Vagina (tissue), 2 donors: ENCODE measurements around the gene ASTN2.

Experiments used
- POLR2A ChIP-seq, 2 donors: fragments of 450-650 bp; IDR thresholded peaks; one replicate each; pipeline ENCODE4 v1.6.1; 2017; ENCODE audit warnings: antibody characterized with exemption in 2 of 2, mild to moderate bottlenecking in 2 of 2, moderate library complexity in 2 of 2
- TF ChIP-seq, protein P1 (sequence below), 3 experiments: fragments of 450-650 bp in 2 of 3; fragments of 200-600 bp in 1 of 3; sonication (generic) in 1 of 3; IDR thresholded peaks; one replicate each; pipeline ENCODE4 v1.5.1; 2017 to 2019; ENCODE audit warnings: antibody characterized with exemption in 3 of 3, mild to moderate bottlenecking in 2 of 3, moderate library complexity in 2 of 3

DNA sequence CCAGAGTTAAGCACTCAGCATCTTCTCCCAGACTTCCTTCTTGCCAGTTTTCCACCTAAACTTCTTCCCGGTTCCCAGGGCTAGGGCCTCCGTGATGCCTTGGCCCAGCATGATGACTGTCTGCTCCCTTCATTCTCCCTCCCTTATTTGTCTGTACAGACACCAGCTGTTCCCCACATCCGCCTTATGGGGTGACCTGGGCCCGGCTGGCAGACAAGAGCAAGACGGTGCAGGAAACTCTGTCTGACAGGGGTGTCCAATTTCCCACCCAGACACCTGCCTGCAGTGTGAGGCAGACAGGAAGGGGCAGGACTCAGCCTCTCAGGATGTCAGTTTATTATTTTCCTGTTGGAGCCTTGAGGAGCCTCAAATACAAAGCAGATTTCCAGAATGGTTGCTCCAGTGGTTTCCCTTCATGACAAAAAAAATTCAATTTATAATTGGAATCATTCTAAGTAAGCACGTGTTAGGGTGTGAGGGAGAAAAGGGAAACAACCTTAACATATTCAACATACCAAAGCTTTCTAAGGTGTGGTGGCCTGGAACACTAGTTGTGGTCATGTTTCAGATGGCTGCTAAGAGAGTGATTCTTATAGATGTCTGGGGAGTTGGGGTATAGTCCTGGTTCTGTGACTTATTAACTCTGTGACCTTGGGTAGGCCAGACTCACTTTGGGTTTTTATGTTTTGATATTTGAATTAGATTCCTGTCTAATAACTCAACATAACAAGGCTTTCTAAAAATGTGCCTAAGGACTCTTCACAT, 1026.7 kb downstream of the ASTN2 start:
- TF ChIP-seq, protein P1, sequence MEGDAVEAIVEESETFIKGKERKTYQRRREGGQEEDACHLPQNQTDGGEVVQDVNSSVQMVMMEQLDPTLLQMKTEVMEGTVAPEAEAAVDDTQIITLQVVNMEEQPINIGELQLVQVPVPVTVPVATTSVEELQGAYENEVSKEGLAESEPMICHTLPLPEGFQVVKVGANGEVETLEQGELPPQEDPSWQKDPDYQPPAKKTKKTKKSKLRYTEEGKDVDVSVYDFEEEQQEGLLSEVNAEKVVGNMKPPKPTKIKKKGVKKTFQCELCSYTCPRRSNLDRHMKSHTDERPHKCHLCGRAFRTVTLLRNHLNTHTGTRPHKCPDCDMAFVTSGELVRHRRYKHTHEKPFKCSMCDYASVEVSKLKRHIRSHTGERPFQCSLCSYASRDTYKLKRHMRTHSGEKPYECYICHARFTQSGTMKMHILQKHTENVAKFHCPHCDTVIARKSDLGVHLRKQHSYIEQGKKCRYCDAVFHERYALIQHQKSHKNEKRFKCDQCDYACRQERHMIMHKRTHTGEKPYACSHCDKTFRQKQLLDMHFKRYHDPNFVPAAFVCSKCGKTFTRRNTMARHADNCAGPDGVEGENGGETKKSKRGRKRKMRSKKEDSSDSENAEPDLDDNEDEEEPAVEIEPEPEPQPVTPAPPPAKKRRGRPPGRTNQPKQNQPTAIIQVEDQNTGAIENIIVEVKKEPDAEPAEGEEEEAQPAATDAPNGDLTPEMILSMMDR (IDR thresholded peaks at IDR 0.05) = no peak
- no peak for TF ChIP-seq POLR2A (IDR thresholded peaks at IDR 0.05)
